HL-60 (cell line): ENCODE measurements around the gene PLD6.
"Not testable (repeated sequence)": the region's sequence is repeated elsewhere in the genome, so short reads cannot be mapped to it uniquely, and the experiment has no call there.

ENCODE experiments used
- DNase-seq, 2 experiments: peaks; one replicate each; pipeline ENCODE4 v3.0.0-alpha.2; 2010 to 2020; ENCODE audit warnings: low read depth in 1 of 2, low spot score in 1 of 2
- H3K27ac ChIP-seq: fragments of 250-450 bp; sonication (Bioruptor Pico); replicated peaks from 2 replicates; pipeline ENCODE4 v1.5.1; 2020; ENCODE audit warnings: mild to moderate bottlenecking, moderate library complexity
- H3K27me3 ChIP-seq: fragments of 250-450 bp; sonication (Bioruptor Pico); 2 replicates; pipeline ENCODE4 v1.5.1; 2021; ENCODE audit warnings: mild to moderate bottlenecking, moderate library complexity; ENCODE audit not compliant: insufficient read depth, poor library complexity, severe bottlenecking
- H3K4me3 ChIP-seq: replicated peaks from 2 replicates; pipeline ENCODE4 v1.5.1; 2011; ENCODE audit warnings: mild to moderate bottlenecking, control low read depth, low read length; ENCODE audit not compliant: insufficient read depth
- GABPA ChIP-seq: IDR thresholded peaks from 2 replicates; pipeline ENCODE4 v1.6.1; 2012; ENCODE audit warnings: low read depth
- POLR2AphosphoS5 ChIP-seq: IDR thresholded peaks from 2 replicates; pipeline ENCODE4 v1.6.1; 2012; ENCODE audit warnings: low read depth
- SPI1 ChIP-seq: IDR thresholded peaks from 2 replicates; pipeline ENCODE4 v1.6.1; 2012; ENCODE audit warnings: low read depth, mild to moderate bottlenecking, borderline replicate concordance
- long read RNA-seq: library from polyadenylated mRNA; unstranded; transcript quantifications from one replicate; pipeline ENCODE4 v2.0.0, GENCODE V29; 2020
- TF ChIP-seq, protein P1 (sequence below): IDR thresholded peaks from 2 replicates; pipeline ENCODE4 v1.6.1; 2012; ENCODE audit warnings: low read depth; ENCODE audit not compliant: insufficient replicate concordance
- TF ChIP-seq, protein P2 (sequence below): IDR thresholded peaks from one replicate; pipeline ENCODE4 v1.5.1; 2011; ENCODE audit warnings: low read length, control low read depth, inconsistent platforms; ENCODE audit not compliant: insufficient read depth

Gene PLD6, protein sequence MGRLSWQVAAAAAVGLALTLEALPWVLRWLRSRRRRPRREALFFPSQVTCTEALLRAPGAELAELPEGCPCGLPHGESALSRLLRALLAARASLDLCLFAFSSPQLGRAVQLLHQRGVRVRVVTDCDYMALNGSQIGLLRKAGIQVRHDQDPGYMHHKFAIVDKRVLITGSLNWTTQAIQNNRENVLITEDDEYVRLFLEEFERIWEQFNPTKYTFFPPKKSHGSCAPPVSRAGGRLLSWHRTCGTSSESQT
- long read RNA-seq, transcript PLD6-201 (2 exons, 2,560 nt) = major isoform, 185 of 202 reads
- long read RNA-seq, partial matches to known transcripts = 0 of 202 reads
- long read RNA-seq, other reads (novel, unspliced or antisense) = 17 of 202 reads

DNA sequence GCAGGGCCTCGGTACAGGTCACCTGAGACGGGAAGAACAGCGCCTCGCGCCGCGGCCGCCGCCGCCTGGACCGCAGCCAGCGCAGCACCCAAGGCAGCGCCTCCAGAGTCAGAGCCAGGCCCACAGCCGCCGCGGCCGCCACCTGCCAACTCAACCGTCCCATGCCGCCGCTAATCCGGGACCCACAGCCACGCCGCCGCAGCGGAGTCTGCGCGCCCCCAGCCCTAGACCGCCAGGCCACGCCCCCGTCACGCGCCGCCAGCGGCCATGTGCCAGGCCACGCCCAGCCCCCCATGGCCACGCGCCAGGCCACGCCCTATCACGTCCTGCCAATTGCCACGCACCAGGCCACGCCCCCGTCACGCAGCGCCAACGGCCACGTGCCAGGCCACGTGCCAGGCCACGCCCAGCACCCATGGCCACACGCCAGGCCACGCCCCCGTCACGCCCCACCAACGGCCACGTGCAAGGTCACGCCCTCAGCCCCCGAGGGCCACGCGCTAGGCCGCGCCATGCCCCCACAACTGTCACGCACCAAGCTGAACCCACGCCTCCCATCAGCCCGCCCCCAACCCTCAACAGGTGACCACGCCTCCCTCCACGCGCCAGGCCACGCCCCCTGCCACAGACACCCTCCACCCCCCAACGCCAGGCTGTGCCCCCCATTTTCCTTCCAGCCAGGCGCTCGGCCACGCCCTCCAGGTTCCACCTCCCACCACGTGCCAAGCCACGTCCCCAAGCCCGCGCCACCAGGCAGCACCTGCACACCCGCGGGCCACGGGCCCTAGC lies at the start of gene PLD6:
TSS of gene PLD6 (minus strand) at position 210 of the 789 bp plus-strand sequence. CDS start at position 163, 47 bp downstream.
- peak within 1 kb of the TSS; percentile 64 for H3K4me3 ChIP-seq
- H3K27ac ChIP-seq = peak within 1 kb of the TSS; percentile 82
- no peaks in the 10 kb centered on the region for H3K27me3 ChIP-seq
- TF ChIP-seq POLR2AphosphoS5 (peak; percentile 69), SPI1 (no peak)
- TF ChIP-seq, protein P1, sequence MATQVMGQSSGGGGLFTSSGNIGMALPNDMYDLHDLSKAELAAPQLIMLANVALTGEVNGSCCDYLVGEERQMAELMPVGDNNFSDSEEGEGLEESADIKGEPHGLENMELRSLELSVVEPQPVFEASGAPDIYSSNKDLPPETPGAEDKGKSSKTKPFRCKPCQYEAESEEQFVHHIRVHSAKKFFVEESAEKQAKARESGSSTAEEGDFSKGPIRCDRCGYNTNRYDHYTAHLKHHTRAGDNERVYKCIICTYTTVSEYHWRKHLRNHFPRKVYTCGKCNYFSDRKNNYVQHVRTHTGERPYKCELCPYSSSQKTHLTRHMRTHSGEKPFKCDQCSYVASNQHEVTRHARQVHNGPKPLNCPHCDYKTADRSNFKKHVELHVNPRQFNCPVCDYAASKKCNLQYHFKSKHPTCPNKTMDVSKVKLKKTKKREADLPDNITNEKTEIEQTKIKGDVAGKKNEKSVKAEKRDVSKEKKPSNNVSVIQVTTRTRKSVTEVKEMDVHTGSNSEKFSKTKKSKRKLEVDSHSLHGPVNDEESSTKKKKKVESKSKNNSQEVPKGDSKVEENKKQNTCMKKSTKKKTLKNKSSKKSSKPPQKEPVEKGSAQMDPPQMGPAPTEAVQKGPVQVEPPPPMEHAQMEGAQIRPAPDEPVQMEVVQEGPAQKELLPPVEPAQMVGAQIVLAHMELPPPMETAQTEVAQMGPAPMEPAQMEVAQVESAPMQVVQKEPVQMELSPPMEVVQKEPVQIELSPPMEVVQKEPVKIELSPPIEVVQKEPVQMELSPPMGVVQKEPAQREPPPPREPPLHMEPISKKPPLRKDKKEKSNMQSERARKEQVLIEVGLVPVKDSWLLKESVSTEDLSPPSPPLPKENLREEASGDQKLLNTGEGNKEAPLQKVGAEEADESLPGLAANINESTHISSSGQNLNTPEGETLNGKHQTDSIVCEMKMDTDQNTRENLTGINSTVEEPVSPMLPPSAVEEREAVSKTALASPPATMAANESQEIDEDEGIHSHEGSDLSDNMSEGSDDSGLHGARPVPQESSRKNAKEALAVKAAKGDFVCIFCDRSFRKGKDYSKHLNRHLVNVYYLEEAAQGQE = no peak
- TF ChIP-seq, protein P2, sequence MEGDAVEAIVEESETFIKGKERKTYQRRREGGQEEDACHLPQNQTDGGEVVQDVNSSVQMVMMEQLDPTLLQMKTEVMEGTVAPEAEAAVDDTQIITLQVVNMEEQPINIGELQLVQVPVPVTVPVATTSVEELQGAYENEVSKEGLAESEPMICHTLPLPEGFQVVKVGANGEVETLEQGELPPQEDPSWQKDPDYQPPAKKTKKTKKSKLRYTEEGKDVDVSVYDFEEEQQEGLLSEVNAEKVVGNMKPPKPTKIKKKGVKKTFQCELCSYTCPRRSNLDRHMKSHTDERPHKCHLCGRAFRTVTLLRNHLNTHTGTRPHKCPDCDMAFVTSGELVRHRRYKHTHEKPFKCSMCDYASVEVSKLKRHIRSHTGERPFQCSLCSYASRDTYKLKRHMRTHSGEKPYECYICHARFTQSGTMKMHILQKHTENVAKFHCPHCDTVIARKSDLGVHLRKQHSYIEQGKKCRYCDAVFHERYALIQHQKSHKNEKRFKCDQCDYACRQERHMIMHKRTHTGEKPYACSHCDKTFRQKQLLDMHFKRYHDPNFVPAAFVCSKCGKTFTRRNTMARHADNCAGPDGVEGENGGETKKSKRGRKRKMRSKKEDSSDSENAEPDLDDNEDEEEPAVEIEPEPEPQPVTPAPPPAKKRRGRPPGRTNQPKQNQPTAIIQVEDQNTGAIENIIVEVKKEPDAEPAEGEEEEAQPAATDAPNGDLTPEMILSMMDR = no peak
- DNase-seq = peak; percentile 76 to 87

DNA sequence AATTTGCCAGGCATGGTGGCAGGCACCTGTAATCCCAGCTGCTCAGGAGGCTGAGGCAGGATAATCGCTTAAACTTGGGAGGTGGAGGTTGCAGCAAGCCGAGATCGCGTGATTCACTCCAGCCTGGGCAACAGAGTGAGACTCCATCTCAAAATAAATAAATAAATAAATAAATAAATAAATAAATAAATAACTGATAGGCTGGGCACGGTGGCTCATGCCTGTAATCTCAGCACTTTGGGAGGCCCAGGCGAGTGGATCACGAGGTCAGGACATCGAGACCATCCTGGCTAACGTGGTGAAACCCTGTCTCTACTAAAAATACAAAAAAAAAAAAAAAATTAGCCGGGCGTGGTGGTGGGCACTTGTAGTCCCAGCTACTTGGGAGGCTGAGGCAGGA lies 49.6 kb upstream of the PLD6 start:
- H3K27ac ChIP-seq, H3K4me3 ChIP-seq, H3K27me3 ChIP-seq, DNase-seq: not testable (repeated sequence)

DNA sequence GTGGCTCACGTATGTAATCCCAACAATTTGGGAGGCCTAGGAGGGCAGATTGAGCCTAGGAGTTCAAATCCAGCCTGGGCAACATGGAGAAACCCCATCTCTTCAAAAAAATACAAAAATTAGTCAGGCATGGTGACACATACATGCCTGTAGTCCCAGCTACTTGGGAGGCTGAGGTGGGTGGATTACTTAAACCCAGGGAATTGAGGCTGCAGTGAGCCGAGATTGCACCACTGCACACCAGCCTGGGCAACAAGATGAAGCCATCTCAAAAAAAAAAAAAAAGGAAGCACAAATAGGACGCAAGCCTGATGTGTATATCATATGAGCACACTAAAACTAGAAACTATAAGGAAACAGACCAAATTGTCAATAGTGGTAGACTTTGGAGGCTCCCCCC lies 47.9 kb upstream of the PLD6 start:
- peak in 1 of 2 experiments; percentile 29 for DNase-seq
- Histone ChIP-seq H3K27me3 (no peaks in the 10 kb centered on the region), H3K4me3 (no peak overlapping the region), H3K27ac (no peak overlapping the region)
- TF ChIP-seq GABPA (no peak), SPI1 (no peak)
- TF ChIP-seq, protein P1 = no peak

DNA sequence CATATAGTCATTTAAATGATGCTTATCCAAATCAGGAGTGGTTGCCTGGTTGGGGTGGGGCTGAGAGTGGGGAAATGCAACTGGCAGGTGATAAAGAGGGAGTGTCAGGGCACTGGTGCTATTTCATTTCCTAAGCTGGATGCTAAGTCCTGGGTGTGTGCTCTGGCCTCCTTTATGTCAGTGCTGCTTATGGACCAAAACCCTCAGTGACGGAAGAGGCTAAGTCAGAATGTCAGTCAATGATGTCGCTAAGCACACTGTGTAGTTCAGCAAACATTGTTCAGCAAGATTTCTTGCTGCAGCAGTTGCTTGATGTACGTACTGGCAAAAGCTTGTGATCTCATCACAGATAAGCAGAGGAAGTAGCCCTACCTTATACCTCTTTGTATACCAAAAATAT lies 47.3 kb upstream of the PLD6 start:
- DNase-seq = no peak
- TF ChIP-seq, protein P1 = no peak
- H3K4me3 ChIP-seq = no peak overlapping the region
- no peaks in the 10 kb centered on the region for H3K27me3 ChIP-seq
- H3K27ac ChIP-seq = no peak overlapping the region
